PFSK-1 (cell line): ENCODE results near the gene PRR7.

Experiments used
- FOXP2 ChIP-seq: optimal IDR thresholded peaks from 2 replicates; pipeline ENCODE3; 2011; ENCODE audit warnings: borderline replicate concordance, control low read depth, inconsistent platforms; ENCODE audit not compliant: insufficient read depth; ENCODE audit errors: extremely low read length, extremely low read depth
- POLR2AphosphoS5 ChIP-seq: IDR thresholded peaks from 2 replicates; pipeline ENCODE4 v1.6.1; 2012; ENCODE audit warnings: low read depth, mild to moderate bottlenecking, control low read depth, low read length, moderate library complexity
- REST ChIP-seq, 2 experiments: IDR thresholded peaks; 2 replicates each; pipeline versions ENCODE4 v1.6.1 to v1.8.0; 2011 to 2012; ENCODE audit warnings: low read depth in 2 of 2, low read length in 2 of 2, control low read depth in 1 of 2, inconsistent platforms in 1 of 2, mild to moderate bottlenecking in 1 of 2, moderate library complexity in 1 of 2; ENCODE audit not compliant: insufficient read depth in 1 of 2
- SIN3A ChIP-seq: IDR thresholded peaks from 2 replicates; pipeline ENCODE4 v1.6.1; 2012; ENCODE audit warnings: mild to moderate bottlenecking, low read length, moderate library complexity, borderline replicate concordance; ENCODE audit not compliant: insufficient read depth
- TAF1 ChIP-seq: IDR thresholded peaks from 2 replicates; pipeline ENCODE4 v1.6.1; 2012; ENCODE audit warnings: low read length, control low read depth, borderline replicate concordance; ENCODE audit not compliant: insufficient read depth

The PRR7 gene

GRCh38 chr5:177405805-177406204, 40.8 kb upstream of the PRR7 start:
- no peak for TF ChIP-seq FOXP2
- no peak for TF ChIP-seq POLR2AphosphoS5
- TF ChIP-seq REST (IDR thresholded peaks at IDR 0.05; ENCODE audit: insufficient read depth in 1 of 2, low read depth in 2 of 2, low read length in 2 of 2): no peak
- no peak for TF ChIP-seq TAF1
- no peak for TF ChIP-seq SIN3A

DNA sequence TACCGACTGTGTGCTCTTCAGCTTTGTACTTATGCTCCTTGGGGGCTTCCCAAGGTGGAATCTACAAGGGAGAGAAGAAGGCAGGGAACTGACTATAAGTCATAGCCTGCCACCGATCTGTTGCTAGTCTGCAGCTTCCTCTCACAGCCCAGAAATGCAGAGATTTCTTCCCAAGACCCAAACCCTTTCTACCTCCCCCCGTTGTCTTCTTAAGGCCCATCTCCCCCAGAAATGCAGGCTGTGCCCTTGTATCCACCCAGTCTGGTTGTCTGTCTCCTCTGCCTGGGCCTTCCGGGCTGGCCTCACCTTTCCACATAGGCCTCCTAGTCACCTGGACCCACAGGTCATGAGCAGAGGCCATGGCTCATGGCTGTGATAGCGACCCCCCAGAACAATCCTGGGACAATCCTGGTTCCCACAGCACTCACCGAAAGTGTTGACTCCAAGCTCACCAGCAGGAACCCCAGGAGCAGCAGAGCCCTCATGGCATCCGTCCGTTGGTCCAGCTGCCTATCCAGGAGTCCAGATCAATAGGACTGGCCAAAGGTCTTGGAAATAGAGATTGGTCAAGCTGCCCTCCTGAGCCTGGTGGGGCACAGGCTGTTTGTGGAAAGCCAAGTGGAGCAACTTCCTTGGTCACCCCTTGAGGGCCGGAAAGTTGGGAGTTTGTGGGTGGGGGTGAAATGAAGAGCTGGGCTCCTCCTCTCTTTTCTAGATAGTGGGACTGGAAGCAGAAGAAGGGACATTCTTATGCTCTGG, 37.4 kb upstream of the PRR7 start, which contains the start of gene F12:
F12 (minus strand) TSS at position 522 of the 759 bp plus-strand sequence; CDS start at position 485, 37 bp downstream.
- TF ChIP-seq SIN3A: no peak
- no peak for TF ChIP-seq REST (IDR thresholded peaks at IDR 0.05; ENCODE audit: insufficient read depth in 1 of 2, low read depth in 2 of 2, low read length in 2 of 2)
- no peak for TF ChIP-seq FOXP2
- TF ChIP-seq TAF1: no peak
- TF ChIP-seq POLR2AphosphoS5: no peak

GRCh38 chr5:177410575-177410974, 36.0 kb upstream of the PRR7 start:
- no peak for TF ChIP-seq FOXP2
- no peak for TF ChIP-seq POLR2AphosphoS5
- no peak for TF ChIP-seq REST (IDR thresholded peaks at IDR 0.05; ENCODE audit: insufficient read depth in 1 of 2, low read depth in 2 of 2, low read length in 2 of 2)
- TF ChIP-seq TAF1: no peak
- no peak for TF ChIP-seq SIN3A

- TF ChIP-seq REST (IDR thresholded peaks at IDR 0.05; ENCODE audit: insufficient read depth in 1 of 2, low read depth in 2 of 2, low read length in 2 of 2) (no peak), POLR2AphosphoS5 (no peak), FOXP2 (no peak), SIN3A (no peak), TAF1 (no peak)
These were observed 33.9 kb upstream of the PRR7 start for GRCh38 chr5:177412603-177413233.

- TF ChIP-seq FOXP2: no peak
- TF ChIP-seq SIN3A: no peak
- TF ChIP-seq TAF1: no peak
- TF ChIP-seq POLR2AphosphoS5: no peak
- no peak for TF ChIP-seq REST (IDR thresholded peaks at IDR 0.05; ENCODE audit: insufficient read depth in 1 of 2, low read depth in 2 of 2, low read length in 2 of 2)
These were observed 32.1 kb upstream of the PRR7 start for GRCh38 chr5:177414481-177414880.
